DMS 273 (cell line): ENCODE data around the gene SMIM13.

ENCODE experiments used
- DNase-seq: peaks from one replicate; lab custom pipeline; 2025; ENCODE audit not compliant: unreplicated experiment; lab: John Stamatoyannopoulos, UW

SMIM13 gene

GRCh38 chr6:11151488-11151887 lies 57.9 kb downstream of the SMIM13 start:
- DNase-seq = no peak

GRCh38 chr6:11152581-11152980 lies 58.9 kb downstream of the SMIM13 start:
- no peak for DNase-seq

- no peak for DNase-seq
These were observed 59.8 kb downstream of the SMIM13 start for GRCh38 chr6:11153447-11153846.

- no peak for DNase-seq
These were observed 62.0 kb downstream of the SMIM13 start for GRCh38 chr6:11155589-11155988.

GRCh38 chr6:11160199-11160598 lies 66.6 kb downstream of the SMIM13 start:
- no peak for DNase-seq

- DNase-seq = no peak
These were observed 67.7 kb downstream of the SMIM13 start for GRCh38 chr6:11161031-11161956.

- DNase-seq = no peak
These were observed 68.6 kb downstream of the SMIM13 start for GRCh38 chr6:11162262-11162661.

- DNase-seq = no peak
These were observed 70.3 kb downstream of the SMIM13 start for GRCh38 chr6:11163932-11164331.

- DNase-seq = no peak
These were observed 71.3 kb downstream of the SMIM13 start for GRCh38 chr6:11164717-11165646.

- DNase-seq = no peak
These were observed 73.3 kb downstream of the SMIM13 start for GRCh38 chr6:11166948-11167347.

GRCh38 chr6:11168091-11168635 lies 74.5 kb downstream of the SMIM13 start:
- DNase-seq = no peak

- no peak for DNase-seq
These were observed 78.3 kb downstream of the SMIM13 start for GRCh38 chr6:11171952-11172351.

GRCh38 chr6:11172501-11173327 lies 79.1 kb downstream of the SMIM13 start:
- peak; percentile 81 for DNase-seq

- no peak for DNase-seq
These were observed 80.6 kb downstream of the SMIM13 start for GRCh38 chr6:11174242-11174611.

GRCh38 chr6:11177271-11177670 lies 83.6 kb downstream of the SMIM13 start:
- no peak for DNase-seq

- DNase-seq = no peak
These were observed 85.4 kb downstream of the SMIM13 start for GRCh38 chr6:11179088-11179418.

GRCh38 chr6:11179419-11180202 lies 86.0 kb downstream of the SMIM13 start:
- DNase-seq = no peak

- DNase-seq = no peak
These were observed 88.0 kb downstream of the SMIM13 start for GRCh38 chr6:11181478-11182136.

- DNase-seq = no peak
These were observed 90.2 kb downstream of the SMIM13 start for GRCh38 chr6:11183761-11184362.
